Occipital lobe (tissue), 2 donors: ENCODE measurements around the gene HOXC9. TPM values are rescaled to one million over a fixed set of nuclear protein-coding genes. Genes with fewer than 3 reads are reported as not detected.

ENCODE experiments used
- DNase-seq: peaks from one replicate; lab custom pipeline; 2025; lab: John Stamatoyannopoulos, UW
- total RNA-seq: library from RNA; depleted of rRNA; stranded (reverse); fragments of >200 nt; gene quantifications from one replicate; pipeline ENCODE4 v1.2.3, GENCODE V29; 2014

HOXC9 gene
- total RNA-seq, 1 donor from 2014 or later = not detected

GRCh38 chr12:54001283-54002187 lies 1.6 kb downstream of the HOXC9 start:
- DNase-seq = no peak

- no peak for DNase-seq
These were observed 2.4 kb downstream of the HOXC9 start for GRCh38 chr12:54002278-54002914.

- DNase-seq = no peak
These were observed 3.0 kb downstream of the HOXC9 start for GRCh38 chr12:54002915-54003389.

GRCh38 chr12:54003625-54004024 lies 3.7 kb downstream of the HOXC9 start:
- no peak for DNase-seq

DNA sequence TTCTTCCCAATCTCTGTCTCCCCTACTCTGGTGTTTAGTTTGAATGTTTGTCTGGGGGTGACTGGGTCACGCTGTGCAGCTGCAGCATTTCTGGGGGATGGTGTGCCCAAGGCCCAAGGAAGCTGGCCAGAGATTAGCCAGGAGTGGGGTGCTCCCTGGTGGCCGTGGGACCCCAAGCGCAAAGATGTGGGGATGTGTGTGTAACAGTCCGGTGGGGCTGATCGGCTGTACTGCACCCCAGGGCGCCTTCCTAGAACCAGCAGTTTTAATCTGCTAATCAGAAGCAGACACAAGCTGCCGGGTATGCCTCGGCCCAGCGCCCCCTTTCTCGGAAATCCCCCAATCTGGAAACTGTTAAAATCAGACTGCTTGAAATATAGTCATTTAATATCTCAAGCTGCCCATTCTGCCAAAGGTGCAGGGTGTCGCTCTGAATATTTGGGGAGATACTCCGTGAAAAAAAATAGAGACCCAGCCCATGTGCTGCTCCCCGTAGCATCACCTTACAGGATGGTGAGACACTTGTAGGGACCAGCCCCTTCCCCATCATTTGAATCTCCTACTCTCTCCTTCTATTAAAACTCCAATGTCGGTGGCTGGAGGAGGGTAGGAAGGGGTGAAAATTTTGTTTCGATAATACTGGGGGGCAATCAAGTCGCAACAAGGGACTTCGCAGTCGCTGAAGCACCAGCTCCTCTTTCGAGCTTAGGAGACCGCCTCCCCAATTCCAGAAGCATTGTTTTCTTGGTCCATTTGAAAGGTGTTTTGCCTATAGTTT lies 4.3 kb downstream of the HOXC9 start:
- DNase-seq = no peak

DNA sequence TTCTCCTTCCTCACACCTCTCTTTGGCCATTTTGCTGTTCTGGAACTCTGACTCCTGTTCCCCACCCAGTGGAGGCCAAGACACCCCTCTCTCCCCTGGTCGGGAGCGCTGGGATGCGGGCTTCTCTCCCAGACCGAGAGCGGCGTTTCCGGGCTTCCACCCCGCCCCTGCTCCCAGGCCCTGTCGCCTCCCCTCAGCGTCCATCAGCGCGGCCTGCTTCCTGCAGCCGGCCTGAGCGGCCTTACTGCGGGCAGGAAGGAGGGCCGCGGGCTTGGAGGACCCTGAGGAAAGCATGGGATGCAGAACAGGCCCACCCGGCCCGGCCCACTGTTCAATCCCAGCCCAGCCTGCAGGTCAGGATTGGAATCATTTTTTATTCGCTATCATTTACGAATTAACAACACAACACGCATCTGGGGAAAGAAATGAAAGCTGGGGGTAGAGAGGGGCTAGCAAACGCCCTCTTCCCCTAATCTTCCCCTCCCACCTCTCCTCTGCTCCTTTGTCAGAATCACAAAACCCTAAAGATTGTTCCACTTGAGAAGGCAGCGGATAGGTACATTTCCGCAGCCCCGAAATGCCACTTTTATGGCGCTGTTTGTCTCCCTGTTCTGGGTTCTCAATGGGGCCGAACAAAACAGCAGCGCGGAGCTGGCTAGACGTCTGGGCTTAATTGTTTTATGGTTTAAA lies 5.0 kb downstream of the HOXC9 start:
- no peak for DNase-seq

DNA sequence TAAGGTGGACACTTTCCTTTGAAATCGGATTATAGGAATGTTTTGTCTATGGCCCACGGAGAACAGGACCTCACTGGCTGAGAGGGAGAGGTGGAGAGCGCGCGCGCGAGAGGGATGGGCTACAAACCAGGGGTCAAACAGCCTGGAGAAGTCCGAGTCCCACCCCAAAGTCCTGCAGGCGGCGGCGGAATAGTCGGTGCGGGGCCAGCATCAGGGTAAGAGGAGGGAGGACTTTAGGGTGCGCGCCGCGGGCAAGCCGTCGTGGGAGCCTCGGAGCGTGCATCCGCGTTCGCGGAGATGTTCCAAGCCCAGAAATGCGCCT lies 5.5 kb downstream of the HOXC9 start:
- DNase-seq = no peak

- peak; percentile 25 for DNase-seq
These were observed 6.0 kb downstream of the HOXC9 start for GRCh38 chr12:54005853-54006558.

GRCh38 chr12:54006559-54007220 lies 6.7 kb downstream of the HOXC9 start:
- DNase-seq = no peak

- no peak for DNase-seq
These were observed 7.7 kb downstream of the HOXC9 start for GRCh38 chr12:54007538-54008259.

- no peak for DNase-seq
These were observed 8.2 kb downstream of the HOXC9 start for GRCh38 chr12:54008260-54008552.

DNA sequence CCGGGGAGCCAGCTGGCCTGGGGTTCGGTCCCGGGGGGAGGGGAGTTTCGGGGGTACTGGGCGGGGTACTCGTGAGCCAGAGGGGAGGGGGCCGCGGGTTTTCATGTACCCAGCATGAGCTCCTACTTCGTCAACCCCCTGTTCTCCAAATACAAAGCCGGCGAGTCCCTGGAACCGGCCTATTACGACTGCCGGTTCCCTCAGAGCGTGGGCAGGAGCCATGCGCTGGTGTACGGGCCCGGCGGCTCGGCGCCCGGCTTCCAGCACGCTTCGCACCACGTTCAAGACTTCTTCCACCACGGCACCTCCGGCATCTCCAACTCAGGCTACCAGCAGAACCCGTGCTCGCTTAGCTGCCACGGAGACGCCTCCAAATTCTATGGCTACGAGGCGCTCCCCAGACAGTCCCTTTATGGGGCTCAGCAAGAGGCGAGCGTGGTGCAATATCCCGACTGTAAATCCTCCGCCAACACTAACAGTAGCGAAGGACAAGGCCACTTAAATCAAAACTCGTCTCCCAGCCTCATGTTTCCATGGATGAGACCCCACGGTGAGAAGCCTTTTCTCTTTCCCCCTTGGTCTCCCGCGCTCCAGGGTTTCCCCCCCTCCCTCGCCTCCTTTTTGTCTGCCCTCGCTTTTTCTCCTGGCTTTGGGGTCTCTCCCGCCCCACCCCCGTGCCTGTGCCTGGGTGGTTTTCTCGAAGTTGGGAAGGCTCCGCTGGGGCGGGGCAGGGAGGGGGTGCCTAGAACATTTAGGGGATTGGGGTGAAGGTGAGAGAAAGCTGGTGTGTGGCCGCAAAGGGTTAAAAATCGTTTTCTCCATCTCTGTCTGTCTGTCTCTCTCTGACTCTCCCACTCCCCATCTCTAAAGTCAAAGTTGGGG lies 9.5 kb downstream of the HOXC9 start:
- no peak for DNase-seq

GRCh38 chr12:54010053-54010971 lies 10.4 kb downstream of the HOXC9 start:
- DNase-seq = no peak

DNA sequence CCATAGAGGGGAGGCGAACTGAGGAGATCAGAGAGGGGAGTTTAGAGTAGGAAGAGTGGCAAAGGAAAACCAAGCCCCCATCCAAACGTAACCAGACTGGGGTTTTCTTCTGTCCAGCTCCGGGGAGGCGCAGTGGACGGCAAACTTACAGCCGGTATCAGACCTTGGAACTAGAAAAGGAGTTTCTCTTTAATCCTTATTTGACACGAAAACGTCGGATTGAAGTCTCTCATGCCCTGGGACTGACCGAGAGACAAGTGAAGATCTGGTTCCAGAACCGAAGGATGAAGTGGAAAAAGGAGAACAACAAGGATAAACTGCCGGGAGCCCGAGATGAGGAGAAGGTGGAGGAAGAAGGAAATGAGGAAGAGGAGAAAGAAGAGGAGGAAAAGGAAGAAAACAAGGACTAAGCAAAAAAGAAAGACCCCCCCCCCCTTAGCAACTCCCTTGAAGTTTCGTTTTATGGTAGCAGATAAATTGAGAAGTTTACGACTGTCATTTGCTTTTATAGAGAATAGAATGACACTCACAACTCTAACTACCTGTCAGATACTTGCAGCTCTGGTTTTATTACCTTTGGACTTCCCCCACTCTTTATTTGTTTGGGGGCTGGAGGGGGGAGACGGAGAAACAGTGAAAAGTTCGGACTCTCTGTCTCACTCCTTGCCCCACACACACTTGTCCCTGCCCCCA lies 11.2 kb downstream of the HOXC9 start:
- no peak for DNase-seq

- no peak for DNase-seq
These were observed 11.9 kb downstream of the HOXC9 start for GRCh38 chr12:54011665-54012532.
